SJCRH30 (cell line): ENCODE results near the gene PIK3C2B. TPM values are rescaled to one million over a fixed set of nuclear protein-coding genes. Genes with fewer than 3 reads are reported as not detected.

Experiments
- DNase-seq, 2 experiments: peaks; one replicate each; pipeline ENCODE4 v3.0.0-alpha.2; 2015 to 2020
- H3K27ac ChIP-seq: fragments of 250-450 bp; sonication (Bioruptor Pico); 2 replicates; pipeline ENCODE4 v1.5.1; 2020; ENCODE audit warnings: mild to moderate bottlenecking, moderate library complexity
- H3K27me3 ChIP-seq: fragments of 250-450 bp; sonication (Bioruptor Pico); 2 replicates; pipeline ENCODE4 v1.5.1; 2020; ENCODE audit warnings: mild to moderate bottlenecking, moderate library complexity
- H3K36me3 ChIP-seq: fragments of 250-450 bp; sonication (Bioruptor Pico); 2 replicates; pipeline ENCODE4 v1.5.1; 2020; ENCODE audit warnings: mild to moderate bottlenecking, moderate library complexity
- H3K4me1 ChIP-seq: fragments of 250-450 bp; sonication (Bioruptor Pico); 2 replicates; pipeline ENCODE4 v1.5.1; 2020; ENCODE audit warnings: mild to moderate bottlenecking, moderate library complexity
- H3K4me3 ChIP-seq: fragments of 250-450 bp; sonication (Bioruptor Pico); 2 replicates; pipeline ENCODE4 v1.5.1; 2020; ENCODE audit warnings: mild to moderate bottlenecking, moderate library complexity
- H3K9me3 ChIP-seq: fragments of 250-450 bp; sonication (Bioruptor Pico); replicated peaks from 2 replicates; pipeline ENCODE4 v1.5.1; 2020; ENCODE audit warnings: mild to moderate bottlenecking, moderate library complexity
- total RNA-seq: library from RNA; depleted of rRNA; stranded (reverse); fragments of >200 nt; shearing (Covaris generic); gene quantifications from 2 replicates; pipeline ENCODE4 v1.2.3, GENCODE V29; 2014

Gene PIK3C2B
- total RNA-seq, 1 experiment from 2014 or later, result 3.6 TPM

DNA sequence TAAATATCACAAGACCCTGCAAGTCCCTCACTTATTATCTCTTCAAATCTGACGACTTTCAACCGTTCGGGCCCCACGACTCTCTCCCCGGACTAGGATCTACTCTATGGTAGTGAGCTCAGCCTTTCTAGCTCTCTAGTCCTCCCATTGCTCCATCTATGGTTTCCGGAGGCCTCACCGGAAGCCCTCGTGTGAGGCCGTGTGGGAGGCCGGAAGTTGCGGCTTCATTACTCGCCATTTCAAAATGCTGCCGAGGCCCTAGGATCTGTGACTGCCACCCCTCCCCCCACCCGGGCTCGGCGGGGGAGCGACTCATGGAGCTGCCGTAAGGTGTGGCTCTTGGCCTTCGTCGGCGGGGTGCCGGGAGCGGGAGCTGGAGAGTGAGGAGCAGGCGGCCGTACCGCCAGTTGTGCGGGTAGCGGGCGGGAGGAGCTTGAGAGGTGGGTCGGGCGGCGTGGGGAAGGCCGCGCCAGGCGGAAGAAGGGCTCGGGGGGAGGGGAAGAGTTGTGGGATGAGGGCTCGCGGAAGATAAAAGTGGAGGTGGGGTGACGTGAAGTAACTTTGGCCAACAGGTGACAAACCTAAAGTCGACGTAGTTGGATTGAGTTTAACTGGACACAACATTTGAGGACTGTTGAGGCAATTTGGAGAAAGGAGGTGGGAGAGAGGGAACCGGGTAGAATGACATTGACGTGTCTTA lies 21.7 kb upstream of the PIK3C2B start, which contains the start of gene MDM4:
MDM4 (plus strand) TSS at position 227 of the 700 bp plus-strand sequence. CDS start 9,113 bp downstream, outside the sequence.
- peaks cover 16% of the 10 kb centered on the region for H3K4me1 ChIP-seq
- no peaks in the 10 kb centered on the region for H3K27me3 ChIP-seq
- DNase-seq, result peak; percentile 97 to 99
- no peaks in the 10 kb centered on the region for H3K9me3 ChIP-seq
- H3K4me3 ChIP-seq, result peak within 1 kb of the TSS; percentile 86
- H3K27ac ChIP-seq, result peak within 1 kb of the TSS; percentile 92
- peaks cover 8% of the 10 kb centered on the region; the same call in 1 of the 2 replicates for H3K36me3 ChIP-seq

DNA sequence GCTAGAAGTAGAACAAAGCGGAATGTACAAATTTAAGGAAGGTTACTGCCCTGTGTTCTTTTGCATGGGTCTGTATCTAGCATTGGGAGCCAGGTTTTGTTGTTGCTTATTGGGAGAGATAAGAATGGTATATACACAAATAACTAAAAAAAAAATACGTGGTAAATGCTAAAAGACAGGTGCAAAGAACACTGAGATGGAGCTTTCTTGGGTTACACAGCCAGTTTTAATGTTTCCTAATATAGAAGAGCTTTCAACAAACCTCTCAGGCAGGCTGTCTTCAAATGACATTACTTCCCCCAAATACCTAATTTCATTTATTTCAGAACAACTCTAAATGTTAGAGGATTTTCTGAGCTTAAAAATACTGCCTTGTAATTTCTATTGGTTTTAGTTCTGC lies 20.2 kb upstream of the PIK3C2B start:
- no peaks in the 10 kb centered on the region for H3K9me3 ChIP-seq
- H3K36me3 ChIP-seq, result peaks cover 8% of the 10 kb centered on the region; the same call in 1 of the 2 replicates
- peaks cover 5% of the 10 kb centered on the region; the same call in 1 of the 2 replicates for H3K4me1 ChIP-seq
- peak overlapping the region; percentile 86 for H3K4me3 ChIP-seq
- H3K27ac ChIP-seq, result no peak overlapping the region
- DNase-seq, result peak in 1 of 2 experiments; percentile 24
- H3K27me3 ChIP-seq, result no peaks in the 10 kb centered on the region

DNA sequence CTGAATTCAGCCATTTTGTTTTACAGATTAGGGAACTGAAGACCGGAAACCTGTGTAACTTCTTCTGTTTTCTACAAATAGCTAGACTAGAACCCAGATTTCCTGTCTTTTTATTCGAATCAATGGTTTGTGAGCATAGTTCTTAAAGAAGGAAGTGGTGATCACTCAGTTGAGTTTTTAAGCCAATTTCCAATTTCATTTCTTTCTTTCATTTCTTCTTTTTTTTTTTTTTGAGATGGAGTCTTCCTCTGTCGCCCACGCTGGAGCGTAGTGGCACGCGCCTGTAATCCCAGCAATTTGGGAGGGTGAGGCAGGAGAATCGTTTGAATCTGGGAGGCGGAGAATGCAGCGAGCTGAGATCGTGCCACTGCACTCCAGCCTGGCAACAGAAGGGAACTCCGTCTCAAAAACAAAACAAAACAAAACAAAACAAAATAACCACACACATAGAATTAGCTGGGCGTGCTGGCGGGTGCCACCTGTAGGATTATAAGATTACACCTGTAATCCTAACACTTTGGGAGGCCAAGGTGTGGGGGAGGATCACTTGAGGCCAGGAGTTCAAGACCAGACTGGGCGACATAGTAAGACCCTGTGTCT lies 18.6 kb upstream of the PIK3C2B start:
- H3K4me3 ChIP-seq, result no peak overlapping the region
- no peaks in the 10 kb centered on the region for H3K9me3 ChIP-seq
- no peak for DNase-seq
- H3K27ac ChIP-seq, result no peak overlapping the region
- no peaks in the 10 kb centered on the region for H3K27me3 ChIP-seq
- peaks cover 4% of the 10 kb centered on the region; the same call in 1 of the 2 replicates for H3K36me3 ChIP-seq
- H3K4me1 ChIP-seq, result peaks cover 5% of the 10 kb centered on the region; the same call in 1 of the 2 replicates

DNA sequence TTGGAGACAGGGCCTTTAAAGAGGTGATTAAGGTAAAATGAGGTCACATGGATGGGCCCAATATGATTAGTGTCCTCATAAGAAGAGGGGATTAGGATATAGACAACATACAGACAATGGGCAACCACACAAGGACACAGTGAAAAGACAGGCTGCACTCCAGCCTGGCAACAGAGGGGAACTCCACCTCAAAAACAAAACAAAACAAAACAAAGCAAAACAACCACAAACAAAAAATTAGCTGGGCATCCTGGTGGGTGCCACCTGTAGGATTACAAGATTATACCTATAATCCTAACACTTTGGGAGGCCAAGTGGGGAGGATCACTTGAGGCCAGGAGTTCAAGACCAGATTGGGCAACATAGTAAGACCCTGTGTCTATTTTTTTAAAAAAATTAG lies 16.8 kb upstream of the PIK3C2B start:
- no peaks in the 10 kb centered on the region for H3K27me3 ChIP-seq
- H3K4me1 ChIP-seq, result 0 out of 2 replicates have a peak, but pooled peaks cover 5% of the 10 kb centered on the region
- no peak overlapping the region for H3K27ac ChIP-seq
- no peak for DNase-seq
- H3K36me3 ChIP-seq, result no peaks in the 10 kb centered on the region
- H3K4me3 ChIP-seq, result no peak overlapping the region
- H3K9me3 ChIP-seq, result no peaks in the 10 kb centered on the region

DNA sequence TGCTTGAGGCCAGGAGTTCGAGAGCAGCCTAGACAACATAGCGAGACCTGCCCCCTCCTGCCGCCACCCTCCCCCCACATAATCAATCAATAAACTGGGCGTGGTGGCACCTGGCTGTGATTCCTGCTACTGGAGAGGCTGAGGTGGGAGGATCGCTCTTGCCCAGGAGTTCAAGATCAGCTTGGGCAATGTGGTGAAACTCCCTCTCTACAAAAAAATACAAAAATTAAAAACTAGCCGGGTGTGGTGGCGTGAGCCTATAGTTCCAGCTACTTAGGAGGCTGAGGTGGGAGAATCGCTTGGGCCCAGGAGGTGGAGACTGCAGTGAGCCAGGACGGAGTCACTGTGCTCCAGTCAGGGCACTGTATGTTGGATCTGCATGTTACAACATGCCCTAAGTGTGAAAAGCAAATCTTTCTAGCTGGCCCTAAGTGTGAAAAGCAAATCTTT lies 14.6 kb upstream of the PIK3C2B start:
- Histone ChIP-seq H3K9me3 (no peaks in the 10 kb centered on the region), H3K27me3 (no peaks in the 10 kb centered on the region), H3K27ac (no peak overlapping the region), H3K4me1 (peaks cover 3% of the 10 kb centered on the region; the same call in 1 of the 2 replicates), H3K36me3 (no peaks in the 10 kb centered on the region), H3K4me3 (no peak overlapping the region)
- DNase-seq, result no peak

DNA sequence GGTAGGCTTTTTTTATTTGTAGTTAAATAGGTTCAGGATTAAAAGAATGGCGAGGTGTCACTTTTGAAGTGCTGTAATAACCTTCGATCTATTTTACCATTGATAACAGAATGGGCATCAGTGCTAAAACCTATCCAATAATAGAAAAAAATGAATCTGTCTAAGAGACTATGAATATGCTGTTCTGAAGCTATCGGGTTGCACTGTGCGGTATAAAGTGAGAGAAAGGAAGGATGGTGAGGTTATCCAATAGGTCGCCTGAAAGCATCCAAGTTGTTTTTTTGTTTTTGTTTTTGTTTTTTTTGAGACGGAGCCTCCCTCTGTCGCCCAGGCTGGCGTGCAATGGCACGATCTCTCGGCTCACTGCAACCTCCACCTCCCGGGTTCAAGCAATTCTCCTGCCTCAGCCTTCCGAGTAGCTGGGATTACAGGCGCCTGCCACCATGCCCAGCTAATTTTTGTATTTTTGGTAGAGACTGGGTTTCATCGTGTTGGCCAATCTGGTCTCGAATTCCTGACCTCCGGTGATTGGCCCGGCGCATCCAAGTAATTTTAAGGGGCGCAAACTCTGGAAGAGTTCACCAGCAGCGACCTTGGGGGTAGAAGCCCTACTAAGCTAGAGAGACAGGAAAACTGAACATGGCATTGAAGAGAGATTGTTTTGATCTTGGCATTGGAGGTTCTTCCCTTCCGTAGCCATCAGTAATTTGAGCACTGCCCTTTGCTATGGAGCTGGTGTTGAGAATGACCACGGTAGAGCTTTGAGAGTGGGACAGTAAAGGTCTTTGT lies 12.9 kb upstream of the PIK3C2B start:
- DNase-seq, result peak; percentile 82 to 90
- no peaks in the 10 kb centered on the region for H3K27me3 ChIP-seq
- no peaks in the 10 kb centered on the region for H3K36me3 ChIP-seq
- peak overlapping the region; percentile 60 for H3K27ac ChIP-seq
- H3K9me3 ChIP-seq, result no peaks in the 10 kb centered on the region
- H3K4me1 ChIP-seq, result peaks cover 3% of the 10 kb centered on the region; the same call in 1 of the 2 replicates
- H3K4me3 ChIP-seq, result peak overlapping the region; percentile 70

DNA sequence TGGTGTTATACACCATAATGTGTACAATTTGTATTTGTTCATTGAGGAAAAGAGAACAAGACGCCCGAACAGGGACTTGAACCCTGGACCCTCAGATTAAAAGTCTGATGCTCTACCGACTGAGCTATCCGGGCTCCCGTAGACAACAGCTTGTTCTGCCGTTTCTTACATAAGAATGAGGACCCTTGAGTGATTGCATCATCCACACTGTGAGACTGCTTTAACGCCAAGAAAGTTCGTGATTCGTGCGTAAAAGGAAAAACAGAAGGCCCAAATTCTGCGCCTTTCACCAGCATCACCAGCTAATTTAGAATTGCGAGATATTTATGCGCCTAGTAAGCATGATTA lies 12.3 kb upstream of the PIK3C2B start:
- H3K27ac ChIP-seq, result peak overlapping the region; percentile 60
- H3K9me3 ChIP-seq, result no peaks in the 10 kb centered on the region
- H3K36me3 ChIP-seq, result no peaks in the 10 kb centered on the region
- H3K27me3 ChIP-seq, result no peaks in the 10 kb centered on the region
- peak; percentile 84 to 97 for DNase-seq
- peaks cover 3% of the 10 kb centered on the region; the same call in 1 of the 2 replicates for H3K4me1 ChIP-seq
- H3K4me3 ChIP-seq, result peak overlapping the region; percentile 70

DNA sequence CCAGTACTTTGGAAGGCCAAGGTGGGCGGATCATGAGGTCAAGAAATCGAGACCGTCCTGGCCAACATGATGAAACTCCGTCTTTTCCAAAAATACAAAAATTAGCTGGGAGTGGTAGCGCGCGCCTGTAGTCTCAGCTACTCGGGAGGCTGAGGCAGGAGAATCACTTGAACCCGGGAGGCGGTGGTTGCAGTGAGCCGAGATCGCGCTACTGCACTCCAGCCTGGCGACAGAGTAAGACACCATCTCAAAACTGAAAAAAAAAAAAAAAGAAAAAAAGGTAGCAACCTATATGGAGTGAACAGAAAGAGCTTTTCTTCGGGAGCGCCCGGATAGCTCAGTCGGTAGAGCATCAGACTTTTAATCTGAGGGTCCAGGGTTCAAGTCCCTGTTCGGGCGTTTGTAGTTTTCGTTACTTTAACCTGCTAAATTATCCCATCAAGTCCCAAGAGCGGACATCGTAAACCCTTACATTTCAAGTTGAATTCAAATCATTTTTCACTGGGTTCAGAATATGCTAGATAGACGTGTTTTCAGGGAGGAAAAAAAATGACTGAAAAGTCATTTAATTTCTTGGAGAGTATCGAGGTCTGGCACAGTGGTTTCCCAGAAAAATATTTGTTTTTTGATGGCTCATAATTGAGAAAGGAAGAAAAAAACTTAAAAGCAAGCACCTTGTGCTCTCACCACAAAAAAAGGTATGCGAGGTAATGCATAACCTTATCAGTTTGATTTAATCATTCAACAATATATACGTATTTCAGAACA lies 11.8 kb upstream of the PIK3C2B start:
- peaks cover 3% of the 10 kb centered on the region; the same call in 1 of the 2 replicates for H3K4me1 ChIP-seq
- peak overlapping the region; percentile 70 for H3K4me3 ChIP-seq
- H3K27me3 ChIP-seq, result no peaks in the 10 kb centered on the region
- no peaks in the 10 kb centered on the region for H3K9me3 ChIP-seq
- DNase-seq, result peak; percentile 86 to 97
- no peaks in the 10 kb centered on the region for H3K36me3 ChIP-seq
- H3K27ac ChIP-seq, result no peak overlapping the region

DNA sequence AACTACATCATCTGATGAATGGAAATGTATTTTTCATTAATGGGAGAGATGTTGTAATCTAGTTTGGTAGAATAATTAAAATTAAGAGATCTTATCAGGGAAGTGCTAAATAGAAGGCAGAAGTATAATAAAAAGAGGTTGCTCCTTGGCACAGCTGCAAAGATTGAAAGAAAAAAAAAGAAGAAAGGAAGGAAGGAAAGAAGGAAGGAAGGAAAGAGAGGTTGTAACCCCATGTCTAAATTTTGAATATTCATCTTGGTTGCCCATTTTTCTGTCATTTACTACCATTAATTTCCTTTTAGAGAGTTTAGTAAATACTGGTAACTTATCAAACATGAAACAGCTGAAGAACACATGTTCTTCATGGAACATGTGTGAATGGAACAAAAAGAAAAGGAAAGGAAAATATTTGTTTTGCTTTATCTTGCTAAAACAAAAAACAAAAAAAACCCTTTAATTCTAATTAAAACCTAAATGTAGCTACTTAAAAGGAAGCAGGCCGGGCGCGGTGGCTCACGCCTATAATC lies 11.1 kb upstream of the PIK3C2B start:
- Histone ChIP-seq H3K4me1 (peaks cover 3% of the 10 kb centered on the region; the same call in 1 of the 2 replicates), H3K9me3 (no peaks in the 10 kb centered on the region)
- DNase-seq, result no peak

DNA sequence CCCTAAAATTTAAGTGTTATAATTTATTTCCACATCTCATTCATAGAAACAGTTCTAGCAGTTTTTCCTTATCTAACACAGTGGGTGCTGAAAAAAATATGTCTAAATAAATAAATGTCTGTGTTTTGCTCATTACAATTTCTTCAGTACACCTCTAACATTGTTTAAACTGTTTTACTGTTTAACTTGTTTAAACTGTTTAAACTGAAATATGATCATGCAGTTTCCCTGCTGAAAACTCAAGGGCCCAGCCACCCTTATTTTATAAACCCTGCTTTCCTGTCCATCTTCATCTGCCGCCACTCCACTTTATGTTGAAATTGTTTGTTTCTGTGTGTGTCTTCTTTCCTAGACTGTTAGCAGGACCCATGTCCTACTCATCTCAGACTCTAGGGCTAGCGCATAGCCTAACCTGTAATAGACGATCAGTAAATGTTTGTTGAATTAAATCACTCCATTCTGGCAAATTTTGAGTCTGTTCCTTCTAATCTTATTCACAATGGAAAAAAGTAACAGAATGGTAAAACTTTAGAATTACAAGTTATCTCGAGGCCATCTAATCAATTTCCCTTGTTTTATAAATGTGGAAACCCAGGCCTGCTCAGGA lies 9.4 kb upstream of the PIK3C2B start:
- DNase-seq, result no peak
- H3K36me3 ChIP-seq, result no peaks in the 10 kb centered on the region
- no peaks in the 10 kb centered on the region; the same call in 1 of the 2 replicates for H3K9me3 ChIP-seq
- H3K27ac ChIP-seq, result no peak overlapping the region
- no peaks in the 10 kb centered on the region for H3K27me3 ChIP-seq
- H3K4me3 ChIP-seq, result no peak overlapping the region
- H3K4me1 ChIP-seq, result peaks cover 11% of the 10 kb centered on the region

More for the DNA sequence above, 11.1 kb upstream of the PIK3C2B start:
- H3K4me3 ChIP-seq, result peak overlapping the region; percentile 70
- no peaks in the 10 kb centered on the region for H3K36me3 ChIP-seq
- no peak overlapping the region for H3K27ac ChIP-seq
- no peaks in the 10 kb centered on the region for H3K27me3 ChIP-seq

DNA sequence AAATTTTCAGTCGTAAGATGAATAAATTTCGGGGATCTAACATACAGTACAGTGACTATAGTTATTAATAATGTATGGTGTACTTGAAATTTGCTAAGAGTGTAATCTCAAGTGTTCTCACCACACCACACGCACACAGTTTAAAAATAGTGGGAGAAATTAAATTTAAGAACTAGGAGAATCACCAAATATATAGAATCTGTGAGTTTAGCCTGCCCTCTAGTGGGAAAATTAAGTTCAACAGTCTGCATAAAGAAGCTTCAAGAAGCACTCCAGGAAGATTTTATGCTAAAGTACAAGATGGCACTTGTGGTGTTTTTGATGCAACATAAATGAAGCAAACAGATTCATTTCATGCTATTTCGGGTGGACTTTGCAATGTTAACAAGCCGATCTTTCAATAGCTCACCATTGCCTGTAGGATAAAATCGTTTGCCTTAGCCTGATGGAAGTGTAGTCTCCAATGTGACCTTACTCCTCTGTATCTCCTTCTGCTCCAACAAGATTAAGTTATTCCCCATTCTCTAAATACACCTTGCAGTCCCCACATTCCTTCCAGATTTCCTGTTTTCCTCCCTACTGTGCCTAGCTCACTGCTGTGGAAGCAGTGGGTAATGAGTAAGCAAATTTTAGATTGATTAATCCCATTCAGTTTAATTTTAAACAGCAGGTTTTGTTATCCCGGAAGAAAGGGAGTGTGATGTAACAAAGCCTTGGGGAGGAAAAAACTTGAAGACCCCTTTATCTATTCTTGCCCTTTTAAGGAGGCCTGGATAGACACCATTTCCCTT lies 8.7 kb upstream of the PIK3C2B start:
- H3K36me3 ChIP-seq, result no peaks in the 10 kb centered on the region
- DNase-seq, result peak; percentile 31 to 86
- no peak overlapping the region for H3K27ac ChIP-seq
- H3K27me3 ChIP-seq, result no peaks in the 10 kb centered on the region; the same call in 1 of the 2 replicates
- peaks cover 11% of the 10 kb centered on the region for H3K4me1 ChIP-seq
- no peaks in the 10 kb centered on the region; the same call in 1 of the 2 replicates for H3K9me3 ChIP-seq
- H3K4me3 ChIP-seq, result no peak overlapping the region

DNA sequence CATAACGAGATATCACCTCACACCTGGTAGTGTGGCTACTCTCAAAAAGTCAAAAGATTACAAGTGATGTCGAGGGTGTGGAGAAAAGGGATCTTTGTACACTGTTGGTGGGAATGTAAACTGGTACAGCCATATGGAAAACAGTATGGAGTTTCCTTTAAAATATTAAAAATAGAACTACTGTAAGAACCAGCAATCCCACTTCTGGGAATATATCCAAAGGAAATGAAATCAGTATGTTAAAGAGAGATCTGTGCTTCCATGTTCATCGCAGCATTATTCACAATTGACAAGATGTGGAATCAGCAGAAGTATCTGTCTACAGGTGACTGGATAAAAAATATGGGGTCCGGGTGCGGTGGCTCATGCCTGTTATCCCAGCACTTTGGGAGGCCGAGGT lies 7.6 kb upstream of the PIK3C2B start:
- Histone ChIP-seq H3K4me1 (peaks cover 11% of the 10 kb centered on the region), H3K27me3 (no peaks in the 10 kb centered on the region; the same call in 1 of the 2 replicates), H3K9me3 (no peaks in the 10 kb centered on the region; the same call in 1 of the 2 replicates), H3K36me3 (no peaks in the 10 kb centered on the region), H3K27ac (no peak overlapping the region), H3K4me3 (no peak overlapping the region)
- DNase-seq, result no peak
